Spleen (tissue), 11 donors: ENCODE results near the gene COPS8. TPM values are rescaled to one million over a fixed set of nuclear protein-coding genes. Genes with fewer than 3 reads are reported as not detected.

Source experiments
- DNase-seq: peaks from one replicate; pipeline ENCODE4 v3.0.0-alpha.2; 2020
- H3K27ac ChIP-seq, 8 donors: fragments of 200-600 bp; sonication (generic) in 7 of 8; 1 replicate in 4 of 8; 2 replicates in 4 of 8; pipeline versions ENCODE4 v1.5.0 to v1.8.0; 2016 to 2021; ENCODE audit warnings: inconsistent platforms in 4 of 8, mild to moderate bottlenecking in 4 of 8, moderate library complexity in 1 of 8
- H3K27me3 ChIP-seq, 7 donors: fragments of 200-600 bp; sonication (generic) in 6 of 7; replicated peaks in 1 of 7; 1 replicate in 4 of 7; 2 replicates in 3 of 7; pipeline versions ENCODE4 v1.5.0 to v1.8.0; 2016 to 2021; ENCODE audit warnings: inconsistent platforms in 3 of 7, mild to moderate bottlenecking in 1 of 7
- H3K36me3 ChIP-seq, 6 donors: fragments of 200-600 bp; sonication (generic) in 5 of 6; 1 replicate in 4 of 6; 2 replicates in 2 of 6; pipeline versions ENCODE4 v1.5.0 to v1.8.0; 2016 to 2021; ENCODE audit warnings: inconsistent platforms in 2 of 6
- H3K4me1 ChIP-seq, 6 donors: fragments of 200-600 bp; sonication (generic) in 5 of 6; 1 replicate in 3 of 6; 2 replicates in 3 of 6; pipeline versions ENCODE4 v1.5.0 to v1.8.0; 2016 to 2021; ENCODE audit warnings: inconsistent platforms in 3 of 6
- H3K4me3 ChIP-seq, 8 donors: fragments of 200-600 bp; sonication (generic) in 7 of 8; 1 replicate in 4 of 8; 2 replicates in 4 of 8; pipeline versions ENCODE4 v1.5.0 to v1.8.0; 2016 to 2021; ENCODE audit warnings: inconsistent platforms in 4 of 8, mild to moderate bottlenecking in 4 of 8, moderate library complexity in 2 of 8
- H3K9me3 ChIP-seq, 8 donors: fragments of 200-600 bp; sonication (generic) in 7 of 8; 1 replicate in 4 of 8; 2 replicates in 4 of 8; pipeline versions ENCODE4 v1.5.0 to v1.8.0; 2016 to 2021; ENCODE audit warnings: inconsistent platforms in 4 of 8
- POLR2A ChIP-seq, 3 donors: fragments of 450-650 bp; IDR thresholded peaks; one replicate each; pipeline ENCODE4 v1.5.1; 2017; ENCODE audit warnings: antibody characterized with exemption in 3 of 3, mild to moderate bottlenecking in 1 of 3
- POLR2AphosphoS5 ChIP-seq, 3 donors: sonication (generic); formaldehyde crosslinking; IDR thresholded peaks; one replicate each; pipeline ENCODE4 v1.5.1; 2017; ENCODE audit warnings: antibody characterized with exemption in 3 of 3
- WGBS, 5 donors: extraction: QIAGEN DNeasy Blood & Tissue Kit in 3 of 5; methylation state at CpG; one replicate each; pipeline versions ENCODE4 v1.1.5 to v1.1.7; 2013 to 2018; 5-methylcytosine and 5-hydroxymethylcytosine counted together
- intact Hi-C: fragments of 100-400 bp; cut with DNase I; formaldehyde crosslinking; loops from one replicate; pipeline ENCODE4 v1.15.0; 2023; ENCODE audit warnings: low total_unique reads
- polyA plus RNA-seq, 3 donors: library from polyadenylated mRNA; stranded (reverse); fragments of 200-250 nt; gene quantifications; one replicate each; pipeline ENCODE4 v1.2.1, GENCODE V29; 2013
- total RNA-seq, 7 donors: library from RNA; depleted of rRNA in 3 of 7; stranded (reverse); fragments of >200 nt in 3 of 7; fragmentation: NEBNext Ultra II Directional in 4 of 7; extraction: Animal tissue kit (Norgen Biotek cat#: 25700) in 4 of 7; gene quantifications; one replicate each; pipeline versions ENCODE4 v1.1.0 to v1.2.1, GENCODE V29; 2016 to 2021
- TF ChIP-seq, protein P1 (sequence below), 11 experiments: fragments of 200-600 bp in 7 of 11; fragments of 450-650 bp in 4 of 11; sonication (generic) in 4 of 11; IDR thresholded peaks in 8 of 11; conservative IDR thresholded peaks in 3 of 11; 1 replicate in 7 of 11; 2 replicates in 4 of 11; pipeline versions ENCODE4 v1.4.0 to v1.8.0; 2016 to 2021; ENCODE audit warnings: antibody characterized with exemption in 11 of 11, inconsistent platforms in 4 of 11, mild to moderate bottlenecking in 1 of 11
- donor health status: healthy with polysubstance abuse.
- donor health status: DM: no; HTN: no; CAD: no; lungs with moderate emphysema.
- donor health status: DM: no; HTN: no; CAD: no.
- donor health status: Bipolar disorder and iron deficiency.
- donor health status: healthy.
- donor health status: DM: no; HTN: no; CAD: no.
- donor health status: DM: yes; HTN: yes; CAD: no.

The COPS8 gene
- total and polyA plus RNA-seq, 10 donors, result 21.3 to 67.9 (median 31.5) TPM

- Histone ChIP-seq H3K36me3 (no peaks in the 10 kb centered on the region), H3K4me1 (peaks cover 0 to 8% (median 0%) of the 10 kb centered on the region in 6 donors), H3K27me3 (no peaks in the 10 kb centered on the region), H3K4me3 (no peak overlapping the region), H3K27ac (no peak overlapping the region), H3K9me3 (no peaks in the 10 kb centered on the region)
- 89 to 93% (median 91%) methylated on average over 8 of the region's 8 CpGs for WGBS, 5 donors
- intact Hi-C loops, result no loop called here
- DNase-seq, result no peak
- TF ChIP-seq, protein P1, sequence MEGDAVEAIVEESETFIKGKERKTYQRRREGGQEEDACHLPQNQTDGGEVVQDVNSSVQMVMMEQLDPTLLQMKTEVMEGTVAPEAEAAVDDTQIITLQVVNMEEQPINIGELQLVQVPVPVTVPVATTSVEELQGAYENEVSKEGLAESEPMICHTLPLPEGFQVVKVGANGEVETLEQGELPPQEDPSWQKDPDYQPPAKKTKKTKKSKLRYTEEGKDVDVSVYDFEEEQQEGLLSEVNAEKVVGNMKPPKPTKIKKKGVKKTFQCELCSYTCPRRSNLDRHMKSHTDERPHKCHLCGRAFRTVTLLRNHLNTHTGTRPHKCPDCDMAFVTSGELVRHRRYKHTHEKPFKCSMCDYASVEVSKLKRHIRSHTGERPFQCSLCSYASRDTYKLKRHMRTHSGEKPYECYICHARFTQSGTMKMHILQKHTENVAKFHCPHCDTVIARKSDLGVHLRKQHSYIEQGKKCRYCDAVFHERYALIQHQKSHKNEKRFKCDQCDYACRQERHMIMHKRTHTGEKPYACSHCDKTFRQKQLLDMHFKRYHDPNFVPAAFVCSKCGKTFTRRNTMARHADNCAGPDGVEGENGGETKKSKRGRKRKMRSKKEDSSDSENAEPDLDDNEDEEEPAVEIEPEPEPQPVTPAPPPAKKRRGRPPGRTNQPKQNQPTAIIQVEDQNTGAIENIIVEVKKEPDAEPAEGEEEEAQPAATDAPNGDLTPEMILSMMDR (IDR thresholded peaks at IDR 0.05 in 8 of 11, conservative IDR thresholded peaks at IDR 0.05 in 3 of 11), result no peak
- TF ChIP-seq POLR2AphosphoS5 (IDR thresholded peaks at IDR 0.05), result no peak
Measured at GRCh38 chr2:237130562-237131421, 45.1 kb downstream of the COPS8 start.

DNA sequence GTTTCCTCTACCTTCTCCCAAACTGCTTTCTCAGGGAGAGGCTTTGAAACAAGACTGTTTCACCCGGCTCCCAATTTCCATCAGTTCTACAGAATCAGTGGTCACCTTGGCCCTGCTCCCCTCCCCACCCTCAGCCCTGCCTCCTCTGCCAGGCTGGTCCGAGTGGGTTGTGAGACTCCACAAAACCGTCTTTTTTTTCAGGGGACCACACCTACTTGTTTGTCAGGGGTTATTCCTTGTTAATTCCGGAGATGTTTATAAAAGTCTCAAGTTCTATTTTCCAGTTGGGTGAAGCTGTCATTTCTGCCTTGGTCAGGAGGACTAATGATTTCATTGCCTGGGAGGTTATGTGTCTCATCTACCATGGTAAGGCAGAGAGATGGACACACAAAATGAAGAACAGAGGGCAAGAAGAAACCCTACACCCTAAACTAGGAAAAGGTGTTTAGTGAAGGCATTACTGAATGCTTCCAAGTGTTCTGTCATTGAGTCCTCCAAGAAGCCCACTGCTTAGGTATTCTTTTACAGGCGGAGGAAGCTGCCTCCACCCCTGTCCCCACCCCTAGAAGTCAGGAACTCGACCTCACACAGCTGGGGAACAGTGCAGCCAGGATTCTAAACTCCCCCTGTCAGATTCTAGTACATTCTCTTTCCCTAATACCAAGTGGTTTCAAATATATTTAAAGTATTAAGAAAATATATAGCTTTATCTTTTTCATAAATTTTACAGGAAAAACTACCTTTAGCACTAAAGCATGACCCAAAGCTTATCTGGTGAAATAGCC lies 46.3 kb downstream of the COPS8 start:
- Histone ChIP-seq H3K4me1 (peaks cover 0 to 8% (median 0%) of the 10 kb centered on the region in 6 donors), H3K9me3 (no peaks in the 10 kb centered on the region), H3K27ac (no peak overlapping the region), H3K36me3 (no peaks in the 10 kb centered on the region), H3K27me3 (no peaks in the 10 kb centered on the region), H3K4me3 (no peak overlapping the region)
- TF ChIP-seq, protein P1 (IDR thresholded peaks at IDR 0.05 in 8 of 11, conservative IDR thresholded peaks at IDR 0.05 in 3 of 11), result no peak
- TF ChIP-seq POLR2AphosphoS5 (IDR thresholded peaks at IDR 0.05) (no peak), POLR2A (IDR thresholded peaks at IDR 0.05) (no peak)
- WGBS, 5 donors, result 73 to 88% (median 81%) methylated on average over 6 of the region's 6 CpGs
- intact Hi-C loops, result no loop called here
- no peak for DNase-seq

- no peak for DNase-seq
- H3K4me1 ChIP-seq, result peaks cover 0 to 7% (median 0%) of the 10 kb centered on the region in 6 donors
- WGBS, 5 donors, result 59 to 78% (median 63%) methylated on average over 5 of the region's 5 CpGs
Measured at GRCh38 chr2:237132799-237133198, 47.1 kb downstream of the COPS8 start.

More at GRCh38 chr2:237132799-237133198, 47.1 kb downstream of the COPS8 start:
- Histone ChIP-seq H3K4me3 (no peak overlapping the region), H3K9me3 (no peaks in the 10 kb centered on the region), H3K36me3 (no peaks in the 10 kb centered on the region), H3K27ac (no peak overlapping the region), H3K27me3 (no peaks in the 10 kb centered on the region)
- intact Hi-C loops, result no loop called here
- TF ChIP-seq POLR2AphosphoS5 (IDR thresholded peaks at IDR 0.05) (no peak), POLR2A (IDR thresholded peaks at IDR 0.05) (no peak)
- TF ChIP-seq, protein P1 (IDR thresholded peaks at IDR 0.05 in 8 of 11, conservative IDR thresholded peaks at IDR 0.05 in 3 of 11), result peak in 7 of 11 experiments; percentile 22 to 41 (median 29)
